Mesendoderm (in vitro differentiated cells): ENCODE results near the gene UBXN6.

Experiments
- DNase-seq: peaks from one replicate; pipeline ENCODE4 v3.0.0; 2013
- H2AK5ac ChIP-seq: 2 replicates; pipeline ENCODE4 v1.6.1; 2013; ENCODE audit warnings: low read length, inconsistent platforms
- H2BK120ac ChIP-seq: 2 replicates; pipeline ENCODE4 v1.6.1; 2013; ENCODE audit warnings: low read depth, mild to moderate bottlenecking, low read length, moderate library complexity, mixed read lengths
- H2BK15ac ChIP-seq: replicated peaks from 2 replicates; pipeline ENCODE4 v1.6.1; 2013; ENCODE audit warnings: low read depth, mild to moderate bottlenecking, moderate library complexity
- H2BK5ac ChIP-seq: 2 replicates; pipeline ENCODE4 v1.6.1; 2013; ENCODE audit warnings: low read length, inconsistent platforms
- H3K18ac ChIP-seq: 2 replicates; pipeline ENCODE4 v1.6.1; 2013; ENCODE audit warnings: mild to moderate bottlenecking, low read length, mixed read lengths
- H3K23ac ChIP-seq: one replicate; pipeline ENCODE4 v1.6.1; 2013; ENCODE audit warnings: low read length
- H3K27ac ChIP-seq: 2 replicates; pipeline ENCODE4 v1.5.1; 2013; ENCODE audit warnings: low read depth, mild to moderate bottlenecking, inconsistent platforms, low read length, moderate library complexity
- H3K27me3 ChIP-seq: 2 replicates; pipeline ENCODE4 v1.6.1; 2013; ENCODE audit warnings: low read length, control low read depth, mild to moderate bottlenecking, inconsistent platforms; ENCODE audit not compliant: insufficient read depth, poor library complexity
- H3K36me3 ChIP-seq: 2 replicates; pipeline ENCODE4 v1.6.1; 2013; ENCODE audit warnings: low read length, inconsistent platforms; ENCODE audit not compliant: control insufficient read depth, insufficient read depth
- H3K4ac ChIP-seq: one replicate; pipeline ENCODE4 v1.6.1; 2013; ENCODE audit warnings: low read depth, mild to moderate bottlenecking, low read length, moderate library complexity
- H3K4me1 ChIP-seq: 2 replicates; pipeline ENCODE4 v1.6.1; 2013; ENCODE audit warnings: low read depth, low read length, inconsistent platforms; ENCODE audit not compliant: control insufficient read depth
- H3K4me2 ChIP-seq: 2 replicates; pipeline ENCODE4 v1.6.1; 2013; ENCODE audit warnings: low read length
- H3K4me3 ChIP-seq: 2 replicates; pipeline ENCODE4 v1.5.1; 2013; ENCODE audit warnings: mild to moderate bottlenecking, low read length
- H3K56ac ChIP-seq: one replicate; pipeline ENCODE4 v1.6.1; 2013; ENCODE audit warnings: low read length
- H3K79me1 ChIP-seq: 2 replicates; pipeline ENCODE4 v1.6.1; 2013; ENCODE audit warnings: low read length, inconsistent platforms
- H3K79me2 ChIP-seq: 2 replicates; pipeline ENCODE4 v1.6.1; 2013; ENCODE audit warnings: mild to moderate bottlenecking, low read length; ENCODE audit not compliant: control insufficient read depth, insufficient read depth
- H3K9ac ChIP-seq: 2 replicates; pipeline ENCODE4 v1.6.1; 2013; ENCODE audit warnings: low read length, inconsistent platforms
- H4K5ac ChIP-seq: one replicate; pipeline ENCODE4 v1.6.1; 2013; ENCODE audit warnings: low read length
- H4K8ac ChIP-seq: one replicate; pipeline ENCODE4 v1.6.1; 2013; ENCODE audit warnings: low read depth, mild to moderate bottlenecking, control low read depth, low read length, moderate library complexity
- WGBS: extraction: QIAGEN DNeasy Blood & Tissue Kit; methylation state at CpG from one replicate; pipeline ENCODE4 v1.1.7; 2013; ENCODE audit warnings: low lambda C conversion rate, missing lambda C conversion rate; ENCODE audit not compliant: insufficient coverage; ENCODE audit errors: extremely low coverage; 5-methylcytosine and 5-hydroxymethylcytosine counted together

Gene UBXN6

GRCh38 chr19:4428326-4428975 is 29.1 kb downstream of the UBXN6 start:
- Histone ChIP-seq H3K4me3 (no peak overlapping the region), H3K9ac (no peak overlapping the region), H3K23ac (no peak overlapping the region), H4K8ac (no peak overlapping the region), H3K4me1 (no peaks in the 10 kb centered on the region), H3K36me3 (peaks cover 30% of the 10 kb centered on the region), H2AK5ac (no peak overlapping the region), H3K4me2 (no peak overlapping the region), H3K27me3 (no peaks in the 10 kb centered on the region), H3K4ac (no peak overlapping the region), H2BK15ac (no peak overlapping the region), H4K5ac (no peak overlapping the region), H3K79me1 (peaks cover 8% of the 10 kb centered on the region), H2BK5ac (no peak overlapping the region), H2BK120ac (no peak overlapping the region), H3K79me2 (no peaks in the 10 kb centered on the region), H3K18ac (no peak overlapping the region), H3K27ac (no peak overlapping the region), H3K56ac (no peak overlapping the region)
- no peak for DNase-seq
- WGBS, result no CpG with 5 or more reads among the region's 20 CpGs

- Histone ChIP-seq H2BK15ac (no peak overlapping the region), H3K9ac (no peak overlapping the region), H3K79me1 (peaks cover 9% of the 10 kb centered on the region), H3K4me3 (no peak overlapping the region), H4K8ac (no peak overlapping the region), H3K4ac (no peak overlapping the region), H3K4me1 (no peaks in the 10 kb centered on the region), H2AK5ac (no peak overlapping the region), H3K4me2 (no peak overlapping the region), H3K27me3 (no peaks in the 10 kb centered on the region), H3K27ac (no peak overlapping the region), H4K5ac (no peak overlapping the region), H3K18ac (no peak overlapping the region), H2BK5ac (no peak overlapping the region), H3K36me3 (peaks cover 15% of the 10 kb centered on the region), H3K79me2 (peaks cover 2% of the 10 kb centered on the region), H3K23ac (no peak overlapping the region), H2BK120ac (no peak overlapping the region), H3K56ac (no peak overlapping the region)
- WGBS, result no CpG with 5 or more reads among the region's 6 CpGs
- no peak for DNase-seq
Measured at GRCh38 chr19:4425537-4425936, 32.1 kb downstream of the UBXN6 start.

- Histone ChIP-seq H4K5ac (no peak overlapping the region), H3K79me1 (peaks cover 14% of the 10 kb centered on the region), H2BK120ac (no peak overlapping the region), H3K4me3 (no peak overlapping the region), H3K56ac (no peak overlapping the region), H4K8ac (no peak overlapping the region), H3K9ac (no peak overlapping the region), H3K27ac (no peak overlapping the region), H2BK5ac (no peak overlapping the region), H2AK5ac (no peak overlapping the region), H3K4me1 (no peaks in the 10 kb centered on the region), H3K27me3 (no peaks in the 10 kb centered on the region), H3K18ac (no peak overlapping the region), H3K79me2 (peaks cover 5% of the 10 kb centered on the region), H3K4me2 (no peak overlapping the region), H3K36me3 (peaks cover 19% of the 10 kb centered on the region), H3K23ac (no peak overlapping the region), H2BK15ac (no peak overlapping the region), H3K4ac (no peak overlapping the region)
- DNase-seq, result no peak
- WGBS, result no CpG with 5 or more reads among the region's 16 CpGs
Measured at GRCh38 chr19:4423416-4424126, 34.0 kb downstream of the UBXN6 start.

GRCh38 chr19:4416268-4416667 is 41.3 kb downstream of the UBXN6 start:
- Histone ChIP-seq H2BK15ac (no peak overlapping the region), H2BK120ac (no peak overlapping the region), H3K4me1 (peaks cover 15% of the 10 kb centered on the region), H3K36me3 (peaks cover 17% of the 10 kb centered on the region), H3K4me2 (no peak overlapping the region), H3K18ac (no peak overlapping the region), H3K79me1 (peaks cover 14% of the 10 kb centered on the region), H3K4me3 (no peak overlapping the region), H3K56ac (no peak overlapping the region), H3K27ac (peak overlapping the region; percentile 11), H3K4ac (no peak overlapping the region), H4K5ac (no peak overlapping the region), H2BK5ac (no peak overlapping the region), H3K27me3 (no peaks in the 10 kb centered on the region), H2AK5ac (no peak overlapping the region), H3K9ac (no peak overlapping the region), H3K79me2 (peaks cover 61% of the 10 kb centered on the region), H3K23ac (no peak overlapping the region), H4K8ac (no peak overlapping the region)
- DNase-seq, result no peak
- no CpG with 5 or more reads among the region's 9 CpGs for WGBS

- no peak overlapping the region for H3K4me3 ChIP-seq
- DNase-seq, result peak; percentile 59
- H2AK5ac ChIP-seq, result no peak overlapping the region
- peak overlapping the region; percentile 65 for H3K56ac ChIP-seq
- no peak overlapping the region for H3K23ac ChIP-seq
- peak overlapping the region; percentile 71 for H3K18ac ChIP-seq
- H3K27me3 ChIP-seq, result no peaks in the 10 kb centered on the region
- H3K79me1 ChIP-seq, result peaks cover 13% of the 10 kb centered on the region
- H3K79me2 ChIP-seq, result peaks cover 67% of the 10 kb centered on the region
- H3K4me2 ChIP-seq, result no peak overlapping the region
- no peak overlapping the region for H3K4ac ChIP-seq
- WGBS, result no CpG with 5 or more reads among the region's 10 CpGs
- peak overlapping the region; percentile 46 for H3K9ac ChIP-seq
- H2BK15ac ChIP-seq, result no peak overlapping the region
- peaks cover 18% of the 10 kb centered on the region for H3K36me3 ChIP-seq
- peaks cover 15% of the 10 kb centered on the region for H3K4me1 ChIP-seq
- peak overlapping the region; percentile 60 for H3K27ac ChIP-seq
- no peak overlapping the region for H2BK120ac ChIP-seq
- H2BK5ac ChIP-seq, result no peak overlapping the region
- no peak overlapping the region for H4K5ac ChIP-seq
- no peak overlapping the region for H4K8ac ChIP-seq
Measured at GRCh38 chr19:4415352-4415751, 42.2 kb downstream of the UBXN6 start.
